ENCODE data around the gene PPP2R1A.

The PPP2R1A gene

GRCh38 chr19:52227196-52227940 lies 37.5 kb downstream of the PPP2R1A start:
- no peak for TF ChIP-seq CTCF (conservative IDR thresholded peaks at IDR 0.05; ENCODE audit: low read depth, low read length)
- no peak for DNase-seq (ENCODE audit: low read depth)
- H3K4me3 ChIP-seq (ENCODE audit: low read depth, low read length), result no peak overlapping the region

- H3K4me3 ChIP-seq (ENCODE audit: low read depth, low read length), result no peak overlapping the region
These were observed 38.1 kb downstream of the PPP2R1A start for GRCh38 chr19:52227980-52228379.

GRCh38 chr19:52229524-52229923 lies 39.7 kb downstream of the PPP2R1A start:
- H3K4me3 ChIP-seq (ENCODE audit: low read depth, low read length), result no peak overlapping the region
- no peak for DNase-seq (ENCODE audit: low read depth)
- no peak for TF ChIP-seq CTCF (conservative IDR thresholded peaks at IDR 0.05; ENCODE audit: low read depth, low read length)

More at GRCh38 chr19:52227980-52228379, 38.1 kb downstream of the PPP2R1A start:
- no peak for DNase-seq (ENCODE audit: low read depth)
- TF ChIP-seq CTCF (conservative IDR thresholded peaks at IDR 0.05; ENCODE audit: low read depth, low read length), result no peak

GRCh38 chr19:52230685-52231084 lies 40.8 kb downstream of the PPP2R1A start:
- DNase-seq (ENCODE audit: low read depth), result no peak
- H3K4me3 ChIP-seq (ENCODE audit: low read depth, low read length), result no peak overlapping the region
- no peak for TF ChIP-seq CTCF (conservative IDR thresholded peaks at IDR 0.05; ENCODE audit: low read depth, low read length)

- no peak for TF ChIP-seq CTCF (conservative IDR thresholded peaks at IDR 0.05; ENCODE audit: low read depth, low read length)
- DNase-seq (ENCODE audit: low read depth), result no peak
These were observed 41.5 kb downstream of the PPP2R1A start for GRCh38 chr19:52231154-52231910.

GRCh38 chr19:52234406-52234805 lies 44.6 kb downstream of the PPP2R1A start:
- DNase-seq (ENCODE audit: low read depth), result no peak
- TF ChIP-seq CTCF (conservative IDR thresholded peaks at IDR 0.05; ENCODE audit: low read depth, low read length), result no peak
- H3K4me3 ChIP-seq (ENCODE audit: low read depth, low read length), result no peak overlapping the region

More at GRCh38 chr19:52231154-52231910, 41.5 kb downstream of the PPP2R1A start:
- H3K4me3 ChIP-seq (ENCODE audit: low read depth, low read length), result no peak overlapping the region
